ENCODE data around the gene TRAF7. TPM values are rescaled to one million over a fixed set of nuclear protein-coding genes. Genes with fewer than 3 reads are reported as not detected.
A peak's percentile ranks its signal among the peaks of the same experiment; 100 is the strongest.

Gene TRAF7
- total RNA-seq, 2 experiments from 2014 or later, result 53.6 to 82.3 TPM

GRCh38 chr16:2156849-2157224 is 1.3 kb downstream of the TRAF7 start:
- DNase-seq (ENCODE audit: low spot score), result no peak
- no TSS peak for BruUV-seq (replicated peaks)
- Histone ChIP-seq H3K36me3 (ENCODE audit: insufficient read depth, low read length) (peaks cover 44% of the 10 kb centered on the region), H3K9me3 (ENCODE audit: low read length) (no peaks in the 10 kb centered on the region), H3K4me1 (ENCODE audit: insufficient read depth, low read length, poor library complexity, severe bottlenecking) (peaks cover 25% of the 10 kb centered on the region), H3K27ac (ENCODE audit: low read depth, low read length, poor library complexity, severe bottlenecking) (no peak overlapping the region), H2AFZ (ENCODE audit: low read length) (no peak overlapping the region), H4K20me1 (ENCODE audit: insufficient read depth, low read length) (peaks cover 17% of the 10 kb centered on the region), H3K4me3 (ENCODE audit: low read depth, low read length, poor library complexity, severe bottlenecking) (peak overlapping the region; percentile 100), H3K79me2 (ENCODE audit: insufficient read depth, low read depth, low read length) (peaks cover 60% of the 10 kb centered on the region), H3K4me2 (ENCODE audit: low read length) (peak overlapping the region; percentile 92), H3K9me2 (ENCODE audit: insufficient read depth, low read length) (no peaks in the 10 kb centered on the region)
- POLR2A ChIA-PET, result interaction anchor here (1.1 kb wide), 1 partner anchor 48 kb away, joined by 3 read pairs; no protein-coding TSS in a partner anchor
- intact Hi-C loops (cut with micrococcal nuclease; ENCODE audit: unreplicated experiment), result loop anchor here (10.0 kb wide), 1 partner anchor 268 kb away; the partner anchor contains the start of gene CCNF
- CTCF ChIA-PET (ENCODE audit: unreplicated experiment), result no interaction called here
- TF ChIP-seq, protein P1, sequence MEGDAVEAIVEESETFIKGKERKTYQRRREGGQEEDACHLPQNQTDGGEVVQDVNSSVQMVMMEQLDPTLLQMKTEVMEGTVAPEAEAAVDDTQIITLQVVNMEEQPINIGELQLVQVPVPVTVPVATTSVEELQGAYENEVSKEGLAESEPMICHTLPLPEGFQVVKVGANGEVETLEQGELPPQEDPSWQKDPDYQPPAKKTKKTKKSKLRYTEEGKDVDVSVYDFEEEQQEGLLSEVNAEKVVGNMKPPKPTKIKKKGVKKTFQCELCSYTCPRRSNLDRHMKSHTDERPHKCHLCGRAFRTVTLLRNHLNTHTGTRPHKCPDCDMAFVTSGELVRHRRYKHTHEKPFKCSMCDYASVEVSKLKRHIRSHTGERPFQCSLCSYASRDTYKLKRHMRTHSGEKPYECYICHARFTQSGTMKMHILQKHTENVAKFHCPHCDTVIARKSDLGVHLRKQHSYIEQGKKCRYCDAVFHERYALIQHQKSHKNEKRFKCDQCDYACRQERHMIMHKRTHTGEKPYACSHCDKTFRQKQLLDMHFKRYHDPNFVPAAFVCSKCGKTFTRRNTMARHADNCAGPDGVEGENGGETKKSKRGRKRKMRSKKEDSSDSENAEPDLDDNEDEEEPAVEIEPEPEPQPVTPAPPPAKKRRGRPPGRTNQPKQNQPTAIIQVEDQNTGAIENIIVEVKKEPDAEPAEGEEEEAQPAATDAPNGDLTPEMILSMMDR (conservative IDR thresholded peaks at IDR 0.05; ENCODE audit: low read length), result no peak
- no peak for TF ChIP-seq EZH2phosphoT487 (IDR thresholded peaks at IDR 0.05; ENCODE audit: borderline replicate concordance, low read depth, low read length)

DNA sequence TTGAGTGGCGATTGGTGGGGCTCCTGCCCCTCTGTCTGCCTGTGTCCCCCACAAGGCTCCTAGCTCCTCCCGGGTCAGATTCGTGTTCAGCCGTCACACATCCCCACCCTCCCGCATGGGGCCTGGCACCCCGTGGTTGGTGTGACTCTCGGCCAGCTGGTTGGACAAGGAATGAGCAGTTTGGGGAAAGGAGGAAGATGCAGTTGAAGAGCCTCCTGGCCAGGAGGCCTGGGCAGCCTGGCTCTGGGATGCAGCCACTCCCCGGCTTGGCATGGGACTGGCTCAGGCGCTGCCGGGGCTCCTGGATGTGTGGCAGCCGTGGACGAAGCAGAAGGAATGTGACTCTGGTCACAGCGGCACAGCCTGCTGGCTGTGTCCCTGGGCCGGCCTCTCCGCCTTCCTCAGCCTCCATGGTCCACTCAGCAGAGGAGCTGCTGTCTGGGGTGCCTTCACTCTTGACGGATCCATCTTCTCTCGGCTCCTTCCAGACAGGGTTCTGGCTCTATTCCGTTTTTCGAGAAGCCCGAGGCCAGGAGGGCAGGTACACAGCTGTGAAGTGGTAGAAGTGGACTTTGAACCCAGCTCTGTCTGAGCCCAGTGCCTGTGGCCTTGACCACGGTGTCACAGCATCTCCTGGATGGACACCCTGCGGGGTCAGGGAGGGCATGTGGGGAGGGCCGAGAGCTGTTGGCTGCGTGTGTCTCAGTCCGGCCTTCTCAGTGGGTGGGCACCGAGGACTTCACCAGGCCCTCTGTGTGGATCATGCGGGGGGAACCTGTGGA is 2.1 kb downstream of the TRAF7 start:
- intact Hi-C loops (cut with micrococcal nuclease; ENCODE audit: unreplicated experiment), result loop anchor here (10.0 kb wide), 1 partner anchor 267 kb away; the partner anchor contains the start of gene CCNF
- Histone ChIP-seq H3K4me2 (ENCODE audit: low read length) (peak overlapping the region; percentile 92), H3K4me1 (ENCODE audit: insufficient read depth, low read length, poor library complexity, severe bottlenecking) (peaks cover 16% of the 10 kb centered on the region), H3K36me3 (ENCODE audit: insufficient read depth, low read length) (peaks cover 44% of the 10 kb centered on the region), H3K27ac (ENCODE audit: low read depth, low read length, poor library complexity, severe bottlenecking) (no peak overlapping the region), H3K9me2 (ENCODE audit: insufficient read depth, low read length) (no peaks in the 10 kb centered on the region), H4K20me1 (ENCODE audit: insufficient read depth, low read length) (peaks cover 17% of the 10 kb centered on the region), H2AFZ (ENCODE audit: low read length) (no peak overlapping the region), H3K9me3 (ENCODE audit: low read length) (no peaks in the 10 kb centered on the region), H3K4me3 (ENCODE audit: low read depth, low read length, poor library complexity, severe bottlenecking) (no peak overlapping the region), H3K79me2 (ENCODE audit: insufficient read depth, low read depth, low read length) (peaks cover 59% of the 10 kb centered on the region)
- no TSS peak for BruUV-seq (replicated peaks)
- POLR2A ChIA-PET, result no interaction called here
- no peak for TF ChIP-seq EZH2phosphoT487 (IDR thresholded peaks at IDR 0.05; ENCODE audit: borderline replicate concordance, low read depth, low read length)
- TF ChIP-seq, protein P1 (conservative IDR thresholded peaks at IDR 0.05; ENCODE audit: low read length), result no peak
- DNase-seq (ENCODE audit: low spot score), result no peak
- CTCF ChIA-PET (ENCODE audit: unreplicated experiment), result no interaction called here

GRCh38 chr16:2158262-2158638 is 2.7 kb downstream of the TRAF7 start:
- Histone ChIP-seq H3K4me1 (ENCODE audit: insufficient read depth, low read length, poor library complexity, severe bottlenecking) (peaks cover 10% of the 10 kb centered on the region), H3K4me3 (ENCODE audit: low read depth, low read length, poor library complexity, severe bottlenecking) (no peak overlapping the region), H3K27ac (ENCODE audit: low read depth, low read length, poor library complexity, severe bottlenecking) (no peak overlapping the region), H3K9me3 (ENCODE audit: low read length) (no peaks in the 10 kb centered on the region), H2AFZ (ENCODE audit: low read length) (no peak overlapping the region), H3K4me2 (ENCODE audit: low read length) (no peak overlapping the region), H3K9me2 (ENCODE audit: insufficient read depth, low read length) (no peaks in the 10 kb centered on the region), H3K79me2 (ENCODE audit: insufficient read depth, low read depth, low read length) (peaks cover 57% of the 10 kb centered on the region), H4K20me1 (ENCODE audit: insufficient read depth, low read length) (peaks cover 17% of the 10 kb centered on the region), H3K36me3 (ENCODE audit: insufficient read depth, low read length) (peaks cover 44% of the 10 kb centered on the region)
- ChIA-PET CTCF (ENCODE audit: unreplicated experiment) (no interaction called here), POLR2A (no interaction called here)
- TF ChIP-seq, protein P1 (conservative IDR thresholded peaks at IDR 0.05; ENCODE audit: low read length), result no peak
- no peak for TF ChIP-seq EZH2phosphoT487 (IDR thresholded peaks at IDR 0.05; ENCODE audit: borderline replicate concordance, low read depth, low read length)
- intact Hi-C loops (cut with micrococcal nuclease; ENCODE audit: unreplicated experiment), result loop anchor here (10.0 kb wide), 1 partner anchor 267 kb away; the partner anchor contains the start of gene CCNF
- no peak for DNase-seq (ENCODE audit: low spot score)
- no TSS peak for BruUV-seq (replicated peaks)
